GM12892 (cell line): ENCODE measurements around the gene FIGNL2.

Experiments used
- POLR2A ChIP-seq: IDR thresholded peaks from 2 replicates; pipeline ENCODE4 v1.6.1; 2011; ENCODE audit warnings: low read depth, low read length, control low read depth
- POLR2AphosphoS5 ChIP-seq: IDR thresholded peaks from 2 replicates; pipeline ENCODE4 v1.6.1; 2011; ENCODE audit warnings: low read depth, low read length, control low read depth

DNA sequence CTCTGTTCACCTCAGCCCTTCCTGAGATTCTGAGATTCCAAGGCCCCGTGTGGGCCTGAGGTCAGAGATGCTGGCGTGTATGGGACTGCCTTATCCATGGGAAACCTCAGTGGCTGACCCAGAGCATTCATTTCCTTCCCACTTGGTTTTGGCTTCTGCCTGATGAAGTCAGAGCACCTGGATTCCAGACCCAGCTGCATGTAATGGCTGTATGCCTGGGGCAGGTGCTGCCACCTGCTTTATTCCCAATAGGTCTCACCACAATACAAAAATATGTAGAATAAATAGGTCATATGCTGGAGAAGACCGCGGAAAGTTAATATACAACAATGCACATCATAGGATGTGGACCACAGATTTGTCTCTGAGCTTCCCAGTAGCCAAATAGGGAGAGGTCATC is 25.6 kb downstream of the FIGNL2 start:
- TF ChIP-seq POLR2AphosphoS5 (no peak), POLR2A (no peak)
